CD8-positive, alpha-beta memory T cell (primary cell): ENCODE data around the gene IL10RB. TPM values are rescaled to one million over a fixed set of nuclear protein-coding genes. Genes with fewer than 3 reads are reported as not detected.
A peak's percentile ranks its signal among the peaks of the same experiment; 100 is the strongest.

ENCODE experiments used
- CTCF ChIA-PET: fragments of 350-600 bp; sonication (Branson Sonifier 250); formaldehyde crosslinking; loops from one replicate; lab custom pipeline; 2021; ENCODE audit warnings: antibody characterized with exemption; lab: Charles Lee
- POLR2A ChIA-PET: fragments of 350-600 bp; sonication (Branson Sonifier 250); formaldehyde crosslinking; loops from one replicate; lab custom pipeline; 2021; ENCODE audit warnings: antibody characterized with exemption; lab: Charles Lee
- DNase-seq, 5 donors: peaks; one replicate each; pipeline versions ENCODE4 v3.0.0 to v3.0.0-alpha.2; 2020 to 2022; ENCODE audit warnings: mixed read lengths in 1 of 5
- H3K27ac ChIP-seq: one replicate; pipeline ENCODE4 v1.7.0; 2013; ENCODE audit warnings: low read depth, mild to moderate bottlenecking, low read length, moderate library complexity
- H3K27me3 ChIP-seq: 2 replicates; pipeline ENCODE4 v1.7.0; 2013; ENCODE audit warnings: low read length, mild to moderate bottlenecking; ENCODE audit not compliant: insufficient read depth, poor library complexity, severe bottlenecking
- H3K36me3 ChIP-seq: 2 replicates; pipeline ENCODE4 v1.7.0; 2013; ENCODE audit warnings: mild to moderate bottlenecking, low read length, moderate library complexity; ENCODE audit not compliant: insufficient read depth
- H3K4me1 ChIP-seq: 2 replicates; pipeline ENCODE4 v1.7.0; 2013; ENCODE audit warnings: mild to moderate bottlenecking, low read length, moderate library complexity; ENCODE audit not compliant: insufficient read depth
- H3K4me3 ChIP-seq: 2 replicates; pipeline ENCODE4 v1.7.0; 2013; ENCODE audit warnings: mild to moderate bottlenecking, low read length
- H3K9me3 ChIP-seq: 2 replicates; pipeline ENCODE4 v1.7.0; 2013; ENCODE audit warnings: mild to moderate bottlenecking, low read length
- H3K27ac Mint-ChIP-seq, 8 donors: one replicate each; pipeline ENCODE4 v1.8.0; 2020 to 2021; ENCODE audit warnings: mixed read lengths in 8 of 8, mild to moderate bottlenecking in 6 of 8, inconsistent platforms in 3 of 8, moderate library complexity in 3 of 8
- H3K27me3 Mint-ChIP-seq, 2 donors: one replicate each; pipeline ENCODE4 v1.8.0; 2020 to 2021; ENCODE audit warnings: mixed read lengths in 2 of 2, mild to moderate bottlenecking in 1 of 2, moderate library complexity in 1 of 2
- H3K36me3 Mint-ChIP-seq, 3 donors: one replicate each; pipeline ENCODE4 v1.8.0; 2020 to 2021; ENCODE audit warnings: mixed read lengths in 3 of 3, inconsistent platforms in 1 of 3, mild to moderate bottlenecking in 1 of 3
- H3K4me1 Mint-ChIP-seq, 3 donors: one replicate each; pipeline ENCODE4 v1.8.0; 2020 to 2021; ENCODE audit warnings: mixed read lengths in 3 of 3, inconsistent platforms in 1 of 3, mild to moderate bottlenecking in 1 of 3
- H3K4me3 Mint-ChIP-seq, 7 donors: one replicate each; pipeline ENCODE4 v1.8.0; 2020 to 2021; ENCODE audit warnings: mixed read lengths in 7 of 7, mild to moderate bottlenecking in 6 of 7, moderate library complexity in 4 of 7, inconsistent platforms in 2 of 7
- H3K9me3 Mint-ChIP-seq, 5 donors: one replicate each; pipeline ENCODE4 v1.8.0; 2020 to 2022; ENCODE audit warnings: mixed read lengths in 5 of 5, mild to moderate bottlenecking in 3 of 5, moderate library complexity in 2 of 5, inconsistent platforms in 1 of 5
- polyA plus RNA-seq: library from polyadenylated mRNA; unstranded; fragments of 300-500 nt; fragmentation: Illumina TruSeq; gene quantifications from one replicate; pipeline ENCODE4 v1.2.3, GENCODE V29; 2021
- total RNA-seq, 2 experiments: library from RNA; stranded (reverse); gene quantifications; one replicate each; pipeline ENCODE4 v1.2.3, GENCODE V29; 2021

The IL10RB gene
- total and polyA plus RNA-seq, 3 experiments from 2014 or later = 23.4 to 51.4 (median 25.3) TPM

DNA sequence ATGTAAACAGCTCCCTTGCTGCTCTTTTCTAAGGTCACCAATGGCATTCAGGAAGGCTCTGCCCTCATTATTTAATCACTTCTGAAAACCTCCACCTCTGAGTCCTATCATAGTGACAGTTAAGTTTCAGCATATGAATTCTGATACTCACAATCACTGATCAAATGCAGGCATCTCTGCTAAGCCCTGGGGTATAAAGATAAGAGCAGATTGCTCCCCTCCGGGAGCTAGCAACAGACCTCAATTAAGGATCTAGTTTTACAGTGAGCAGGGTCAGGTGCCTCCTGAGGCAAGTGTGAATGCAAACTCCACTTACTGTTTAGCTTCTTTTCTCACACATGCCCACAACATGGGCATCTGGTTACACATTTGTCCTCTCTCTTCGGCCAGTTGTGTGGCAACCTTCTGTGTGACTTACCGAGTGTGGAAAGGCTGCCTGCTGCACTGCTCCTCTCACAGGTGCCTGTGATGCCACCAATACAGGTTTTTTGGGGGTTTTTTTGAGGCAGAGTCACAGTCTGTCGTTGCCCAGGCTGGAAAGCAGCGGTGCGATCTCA lies 15.0 kb downstream of the IL10RB start:
- Histone ChIP-seq H3K27me3 (no peaks in the 10 kb centered on the region), H3K4me1 (no peaks in the 10 kb centered on the region), H3K27ac (no peak overlapping the region), H3K36me3 (peaks cover 45% of the 10 kb centered on the region), H3K4me3 (no peak overlapping the region), H3K9me3 (no peaks in the 10 kb centered on the region)
- H3K27me3 Mint-ChIP-seq = no peaks in the 10 kb centered on the region
- no peaks in the 10 kb centered on the region for H3K9me3 Mint-ChIP-seq
- ChIA-PET CTCF (no interaction called here), POLR2A (no interaction called here)
- no peak overlapping the region for H3K4me3 Mint-ChIP-seq
- peaks cover 2 to 10% (median 8%) of the 10 kb centered on the region in 3 donors for H3K4me1 Mint-ChIP-seq
- no peak for DNase-seq
- H3K27ac Mint-ChIP-seq = peak overlapping the region in 1 of 8 donors; percentile 36
- peaks cover 27 to 89% (median 30%) of the 10 kb centered on the region in 3 donors for H3K36me3 Mint-ChIP-seq

DNA sequence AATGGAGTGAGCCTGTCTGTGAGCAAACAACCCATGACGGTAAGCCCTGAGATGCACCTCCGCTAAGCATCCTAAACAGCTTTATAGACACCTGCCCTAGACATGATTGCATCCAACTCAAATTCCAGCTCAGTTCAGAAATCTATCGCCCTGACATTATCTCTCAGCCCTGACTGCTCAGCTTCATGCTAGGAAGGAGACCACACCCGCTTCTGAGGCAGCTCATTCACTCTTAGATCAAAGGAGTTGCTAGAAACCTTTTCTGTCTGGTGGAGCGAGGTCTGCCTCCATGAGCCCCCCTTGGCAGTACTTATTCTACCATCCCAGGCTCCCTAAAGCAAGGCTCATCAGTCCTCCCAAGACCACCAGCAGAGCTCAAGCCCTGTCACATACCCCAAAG lies 17.0 kb downstream of the IL10RB start:
- Mint-ChIP-seq H3K9me3 (no peaks in the 10 kb centered on the region), H3K27ac (peak overlapping the region in 2 of 8 donors; percentile 43 to 79), H3K4me1 (peaks cover 2 to 6% (median 4%) of the 10 kb centered on the region in 3 donors), H3K27me3 (no peaks in the 10 kb centered on the region), H3K4me3 (no peak overlapping the region), H3K36me3 (peaks cover 21 to 92% (median 26%) of the 10 kb centered on the region in 3 donors)
- H3K27me3 ChIP-seq = no peaks in the 10 kb centered on the region
- H3K4me3 ChIP-seq = no peak overlapping the region
- H3K9me3 ChIP-seq = no peaks in the 10 kb centered on the region
- ChIA-PET CTCF (interaction anchor here (1.2 kb wide), 1 partner anchor 11 kb away, joined by 4 read pairs; no protein-coding TSS in a partner anchor), POLR2A (no interaction called here)
- no peaks in the 10 kb centered on the region for H3K4me1 ChIP-seq
- H3K36me3 ChIP-seq = peaks cover 44% of the 10 kb centered on the region
- H3K27ac ChIP-seq = no peak overlapping the region
- no peak for DNase-seq

DNA sequence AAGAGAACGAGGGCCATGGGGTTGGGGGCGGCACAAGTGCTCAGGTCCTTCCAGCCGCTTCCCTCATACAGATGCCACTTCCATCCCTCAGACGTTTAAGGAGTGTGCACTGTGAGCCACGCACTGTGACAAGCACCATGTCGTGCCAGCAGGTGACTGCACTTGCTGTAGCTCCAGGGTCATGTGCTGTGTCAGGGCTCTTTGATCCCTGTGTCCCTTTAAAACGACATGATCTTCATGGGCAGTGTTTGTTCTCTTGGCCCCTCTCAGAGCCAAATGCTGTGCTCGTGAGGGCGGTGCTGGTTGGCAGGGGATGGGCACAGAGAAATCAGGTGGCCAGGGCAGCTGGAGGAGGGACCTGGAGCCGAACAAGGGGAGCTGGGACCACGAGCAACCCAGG lies 19.9 kb downstream of the IL10RB start:
- POLR2A ChIA-PET = no interaction called here
- H3K36me3 ChIP-seq = peaks cover 27% of the 10 kb centered on the region
- H3K27me3 ChIP-seq = no peaks in the 10 kb centered on the region
- no peaks in the 10 kb centered on the region for H3K9me3 ChIP-seq
- Mint-ChIP-seq H3K27ac (peak overlapping the region in 2 of 8 donors; percentile 40 to 90), H3K27me3 (no peaks in the 10 kb centered on the region), H3K9me3 (no peaks in the 10 kb centered on the region), H3K4me3 (no peak overlapping the region), H3K4me1 (peaks cover 4 to 6% (median 4%) of the 10 kb centered on the region in 3 donors), H3K36me3 (peaks cover 17 to 86% (median 23%) of the 10 kb centered on the region in 3 donors)
- CTCF ChIA-PET = no interaction called here
- DNase-seq = no peak
- H3K27ac ChIP-seq = no peak overlapping the region
- no peak overlapping the region for H3K4me3 ChIP-seq
- H3K4me1 ChIP-seq = no peaks in the 10 kb centered on the region

DNA sequence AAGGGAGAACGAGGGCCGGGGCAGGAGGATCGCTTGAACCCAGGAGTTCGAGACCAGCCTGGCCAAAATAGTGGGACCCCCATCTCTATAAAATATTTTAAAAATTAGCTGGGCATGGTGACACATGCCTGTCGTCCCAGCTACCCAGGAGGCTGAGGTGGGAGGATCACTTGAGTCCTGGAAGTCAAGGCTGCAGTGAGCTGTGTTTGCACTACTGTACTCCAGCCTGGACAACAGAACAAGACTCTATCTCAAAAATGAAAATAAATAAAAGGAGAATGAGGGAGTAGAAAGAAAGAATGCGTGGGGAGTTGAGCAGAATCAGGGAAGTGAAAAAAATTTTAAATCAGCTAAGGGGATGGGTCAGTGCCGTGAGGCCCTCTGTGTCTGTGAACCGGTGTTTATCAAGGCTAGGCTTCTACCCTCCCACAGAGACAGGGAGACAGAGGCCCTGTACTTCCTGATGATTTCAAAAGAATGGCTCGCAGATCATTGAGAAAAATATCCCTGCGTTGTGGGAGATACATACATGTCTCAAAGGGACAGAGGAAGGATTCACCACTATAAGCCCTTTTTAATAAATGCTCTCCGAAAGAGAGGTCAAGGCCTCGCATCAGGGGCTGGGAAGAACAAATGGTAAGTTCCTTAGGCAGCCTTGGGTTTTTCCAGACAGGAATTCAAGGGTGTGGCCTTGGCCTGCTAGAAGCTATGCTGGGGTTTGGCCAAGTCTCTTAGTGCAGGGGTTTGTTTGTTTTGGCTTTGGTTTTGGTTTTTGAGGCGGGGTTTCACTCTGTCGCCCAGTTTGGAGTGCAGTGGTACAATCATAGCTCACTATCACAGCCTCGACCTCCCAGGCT lies 20.7 kb downstream of the IL10RB start:
- Histone ChIP-seq H3K36me3 (peaks cover 25% of the 10 kb centered on the region), H3K27ac (no peak overlapping the region), H3K4me1 (no peaks in the 10 kb centered on the region), H3K9me3 (no peaks in the 10 kb centered on the region), H3K27me3 (no peaks in the 10 kb centered on the region), H3K4me3 (no peak overlapping the region)
- no peak for DNase-seq
- H3K9me3 Mint-ChIP-seq = no peaks in the 10 kb centered on the region
- H3K27me3 Mint-ChIP-seq = no peaks in the 10 kb centered on the region
- peak overlapping the region in 3 of 8 donors; percentile 24 to 90 (median 37) for H3K27ac Mint-ChIP-seq
- ChIA-PET CTCF (no interaction called here), POLR2A (no interaction called here)
- H3K36me3 Mint-ChIP-seq = peaks cover 17 to 86% (median 23%) of the 10 kb centered on the region in 3 donors
- H3K4me1 Mint-ChIP-seq = peaks cover 4 to 6% (median 6%) of the 10 kb centered on the region in 3 donors
- H3K4me3 Mint-ChIP-seq = no peak overlapping the region

DNA sequence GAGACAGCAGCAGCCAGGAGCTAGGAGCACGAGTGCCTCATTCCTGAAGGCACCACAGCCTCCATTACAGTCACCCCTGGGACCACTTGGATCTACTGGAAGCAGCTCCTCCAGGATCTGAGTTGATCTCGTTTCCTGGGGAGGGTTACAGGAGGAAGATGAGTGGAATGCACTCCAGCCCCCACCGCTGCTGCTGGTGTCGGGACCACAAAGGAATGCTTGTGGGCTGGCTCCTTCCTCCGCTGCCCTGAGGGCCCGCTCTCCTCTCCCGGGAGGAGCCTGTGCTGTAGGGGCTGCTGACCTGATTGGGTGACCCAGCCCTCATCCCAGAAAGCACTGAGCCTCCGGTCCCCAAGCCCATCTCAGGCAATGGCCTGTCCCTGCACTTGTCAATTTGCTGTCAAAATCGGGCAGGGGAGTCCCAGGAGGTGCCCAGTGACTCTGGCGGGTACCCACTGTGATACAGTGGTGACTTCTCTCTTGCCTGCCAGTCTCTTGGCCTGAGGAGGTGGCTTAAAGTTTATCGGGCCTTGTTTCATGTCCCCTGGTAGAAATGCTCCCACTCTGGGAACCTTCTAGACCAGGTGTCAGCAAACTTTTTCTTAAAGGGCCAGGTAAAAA lies 23.1 kb downstream of the IL10RB start:
- no peak overlapping the region for H3K27ac ChIP-seq
- Mint-ChIP-seq H3K36me3 (peaks cover 16 to 88% (median 19%) of the 10 kb centered on the region in 3 donors), H3K27ac (peak overlapping the region in 3 of 8 donors; percentile 7 to 66 (median 65)), H3K4me1 (peaks cover 9 to 22% (median 19%) of the 10 kb centered on the region in 3 donors), H3K9me3 (no peaks in the 10 kb centered on the region), H3K4me3 (no peak overlapping the region), H3K27me3 (no peaks in the 10 kb centered on the region)
- H3K9me3 ChIP-seq = no peaks in the 10 kb centered on the region
- ChIA-PET CTCF (interaction anchor here (0.8 kb wide), 1 partner anchor 316 kb away, joined by 3 read pairs; no protein-coding TSS in a partner anchor), POLR2A (no interaction called here)
- peaks cover 23% of the 10 kb centered on the region for H3K4me1 ChIP-seq
- H3K27me3 ChIP-seq = no peaks in the 10 kb centered on the region
- H3K36me3 ChIP-seq = peaks cover 24% of the 10 kb centered on the region
- H3K4me3 ChIP-seq = no peak overlapping the region
- no peak for DNase-seq

DNA sequence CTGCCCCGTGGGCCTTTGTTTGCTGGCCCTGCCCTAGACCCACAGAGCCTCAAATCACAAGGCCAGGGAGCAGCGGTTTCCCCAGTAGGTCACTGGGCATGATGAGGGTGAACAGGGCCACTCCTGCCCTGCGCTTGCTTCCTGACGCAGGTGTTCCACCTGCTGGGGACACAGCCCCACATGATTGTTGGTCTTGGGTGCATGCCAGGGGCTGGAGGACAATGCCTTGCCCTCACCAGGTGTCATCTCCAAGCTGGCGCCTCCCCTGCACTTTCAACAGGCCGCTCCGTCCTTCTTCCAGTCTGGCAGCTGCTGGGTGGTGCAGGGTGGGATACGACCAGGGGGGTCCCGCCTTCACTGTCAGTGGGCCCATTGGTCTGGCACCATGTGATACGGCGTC lies 24.3 kb downstream of the IL10RB start:
- Histone ChIP-seq H3K4me3 (no peak overlapping the region), H3K36me3 (peaks cover 14% of the 10 kb centered on the region), H3K4me1 (peaks cover 25% of the 10 kb centered on the region), H3K9me3 (no peaks in the 10 kb centered on the region), H3K27ac (no peak overlapping the region), H3K27me3 (no peaks in the 10 kb centered on the region)
- Mint-ChIP-seq H3K27me3 (no peaks in the 10 kb centered on the region), H3K4me1 (peaks cover 11 to 24% (median 24%) of the 10 kb centered on the region in 3 donors), H3K36me3 (peaks cover 14 to 85% (median 18%) of the 10 kb centered on the region in 3 donors), H3K4me3 (no peak overlapping the region), H3K9me3 (no peaks in the 10 kb centered on the region), H3K27ac (peak overlapping the region in 1 of 8 donors; percentile 79)
- POLR2A ChIA-PET = no interaction called here
- no peak for DNase-seq
- CTCF ChIA-PET = no interaction called here

DNA sequence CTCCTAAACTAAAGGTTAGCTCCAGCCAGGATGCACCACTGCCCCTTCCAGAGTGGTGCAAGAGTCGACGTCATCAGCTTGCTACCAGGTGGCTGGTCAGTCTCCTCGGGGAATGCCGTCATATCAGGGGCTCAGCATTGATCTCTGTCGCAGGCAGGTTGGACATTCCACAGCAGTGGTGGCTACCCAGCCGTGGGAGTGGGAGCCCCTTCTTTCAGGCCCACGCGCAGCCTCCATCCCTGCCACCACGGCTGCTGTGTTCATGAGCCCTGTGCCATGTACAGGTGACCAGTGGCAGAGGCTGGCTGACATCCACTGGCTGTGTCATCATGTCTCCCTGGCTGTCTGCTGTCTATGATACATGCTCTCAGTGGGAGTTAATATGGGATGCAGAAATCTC lies 25.5 kb downstream of the IL10RB start:
- no peaks in the 10 kb centered on the region for H3K27me3 ChIP-seq
- Mint-ChIP-seq H3K9me3 (no peaks in the 10 kb centered on the region), H3K4me3 (no peak overlapping the region), H3K4me1 (peaks cover 11 to 24% (median 24%) of the 10 kb centered on the region in 3 donors), H3K36me3 (peaks cover 11 to 81% (median 15%) of the 10 kb centered on the region in 3 donors), H3K27ac (peak overlapping the region in 4 of 8 donors; percentile 12 to 75 (median 50)), H3K27me3 (no peaks in the 10 kb centered on the region)
- no peak overlapping the region for H3K27ac ChIP-seq
- no peak overlapping the region for H3K4me3 ChIP-seq
- ChIA-PET POLR2A (no interaction called here), CTCF (no interaction called here)
- peaks cover 25% of the 10 kb centered on the region for H3K4me1 ChIP-seq
- DNase-seq = no peak
- H3K36me3 ChIP-seq = peaks cover 11% of the 10 kb centered on the region
- no peaks in the 10 kb centered on the region for H3K9me3 ChIP-seq
